Muscle of back (tissue), 11 donors: ENCODE measurements around the gene CCDC174. TPM values are rescaled to one million over a fixed set of nuclear protein-coding genes. Genes with fewer than 3 reads are reported as not detected.

Source experiments
- DNase-seq, 3 donors: peaks; one replicate each; pipeline versions ENCODE4 v3.0.0 to v3.0.0-alpha.2; 2013
- polyA plus RNA-seq, 10 donors: library from polyadenylated mRNA; unstranded; fragments of 120-200 nt; gene quantifications; one replicate each; pipeline ENCODE4 v1.2.1, GENCODE V29; 2013; ENCODE audit not compliant: insufficient read length in 10 of 10

The CCDC174 gene
- polyA plus RNA-seq, 10 donors = 15.4 to 23.5 (median 17.4) TPM

- DNase-seq = no peak
Observed at GRCh38 chr3:14691719-14692118, 40.2 kb downstream of the CCDC174 start.

GRCh38 chr3:14698601-14699244, 47.2 kb downstream of the CCDC174 start:
- no peak for DNase-seq

- DNase-seq = peak; percentile 9 to 23 (median 17)
Observed at GRCh38 chr3:14699643-14700042, 48.1 kb downstream of the CCDC174 start.

GRCh38 chr3:14700891-14701290, 49.3 kb downstream of the CCDC174 start:
- DNase-seq = no peak

- no peak for DNase-seq
Observed at GRCh38 chr3:14701676-14702075, 50.1 kb downstream of the CCDC174 start.

GRCh38 chr3:14703128-14703750, 51.7 kb downstream of the CCDC174 start:
- DNase-seq = no peak

GRCh38 chr3:14703791-14704190, 52.2 kb downstream of the CCDC174 start:
- no peak for DNase-seq

GRCh38 chr3:14706096-14706495, 54.5 kb downstream of the CCDC174 start:
- DNase-seq = no peak

- DNase-seq = no peak
Observed at GRCh38 chr3:14716591-14716990, 65.0 kb downstream of the CCDC174 start.

GRCh38 chr3:14717307-14717706, 65.7 kb downstream of the CCDC174 start:
- no peak for DNase-seq

GRCh38 chr3:14718539-14718938, 67.0 kb downstream of the CCDC174 start:
- no peak for DNase-seq

- no peak for DNase-seq
Observed at GRCh38 chr3:14719006-14719405, 67.4 kb downstream of the CCDC174 start.

- no peak for DNase-seq
Observed at GRCh38 chr3:14721126-14721864, 69.7 kb downstream of the CCDC174 start.

Other genes starting within 250 kb of the CCDC174 start
- 1 to 10 TPM; 2.6 to 6.5 (median 3.7) TPM for gene SLC6A6, start 249.2 kb upstream of the CCDC174 start, polyA plus RNA-seq
- 10 to 100 TPM in 9 of 10 donors, 1 to 10 TPM in 1; 9.5 to 33.7 (median 24.6) TPM for gene GRIP2, start 111.4 kb upstream of the CCDC174 start, polyA plus RNA-seq
- gene C3orf20, start 23.4 kb downstream of the CCDC174 start, polyA plus RNA-seq = under 1 TPM in 9 of 10 donors, not detected in 1; 0.12 to 0.24 (median 0.18) TPM
- gene FGD5, start 167.2 kb downstream of the CCDC174 start, polyA plus RNA-seq = 10 to 100 TPM; 17.2 to 28.6 (median 20.1) TPM